ENCODE measurements around the gene PRSS53.

PRSS53 gene

DNA sequence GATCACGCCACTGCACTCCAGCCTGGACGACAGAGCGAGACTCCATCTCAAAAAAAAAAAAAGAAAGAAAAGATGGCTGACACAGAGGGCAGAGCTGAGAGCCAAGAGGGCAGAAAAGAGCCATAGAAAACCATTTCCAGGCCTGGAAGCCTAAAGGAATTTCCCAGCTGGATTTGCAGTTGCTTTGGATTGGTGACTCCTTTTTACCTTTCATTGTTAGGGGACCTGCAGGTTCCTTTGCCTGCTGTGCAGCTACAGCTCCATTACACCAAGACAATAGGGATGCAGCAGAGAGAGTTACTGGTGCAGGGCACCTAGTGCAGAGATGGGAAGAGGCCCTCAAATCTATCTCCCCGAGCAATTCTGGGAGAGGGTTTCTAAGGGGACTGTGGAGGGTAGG lies 33.1 kb downstream of the PRSS53 start:
- DNase-seq = no peak
- H3K4me3 ChIP-seq (ENCODE audit: low read depth, low read length) = no peak overlapping the region
- in situ Hi-C loops (cut with HindIII; ENCODE audit: low pct_ligation_motif_present, low sequenced_read_pairs) = no loop called here

DNA sequence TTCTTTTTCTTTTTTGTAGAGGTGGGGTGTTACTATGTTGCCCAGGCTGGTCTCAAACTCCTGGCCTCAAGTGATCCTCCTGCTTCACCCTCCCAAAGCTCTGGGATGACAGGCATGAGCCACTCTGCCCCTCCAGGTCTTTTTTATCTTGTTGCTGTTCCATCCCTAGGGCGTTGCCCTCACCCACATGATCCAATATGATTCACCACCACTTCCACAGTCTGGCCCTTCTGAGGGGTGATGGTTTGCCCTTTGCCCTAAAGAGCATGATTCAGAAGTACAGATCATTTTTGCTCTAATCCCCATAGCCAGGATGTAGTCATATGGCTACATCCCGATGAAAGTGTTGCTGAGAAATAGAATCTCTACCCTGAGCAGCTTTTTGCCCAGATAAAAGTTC lies 36.6 kb downstream of the PRSS53 start:
- no peaks in the 10 kb centered on the region for H3K36me3 ChIP-seq (replicated peaks)
- H3K4me3 ChIP-seq (ENCODE audit: low read depth, low read length) = no peak overlapping the region
- H3K27me3 ChIP-seq (replicated peaks) = no peaks in the 10 kb centered on the region
- TF ChIP-seq, protein P1, sequence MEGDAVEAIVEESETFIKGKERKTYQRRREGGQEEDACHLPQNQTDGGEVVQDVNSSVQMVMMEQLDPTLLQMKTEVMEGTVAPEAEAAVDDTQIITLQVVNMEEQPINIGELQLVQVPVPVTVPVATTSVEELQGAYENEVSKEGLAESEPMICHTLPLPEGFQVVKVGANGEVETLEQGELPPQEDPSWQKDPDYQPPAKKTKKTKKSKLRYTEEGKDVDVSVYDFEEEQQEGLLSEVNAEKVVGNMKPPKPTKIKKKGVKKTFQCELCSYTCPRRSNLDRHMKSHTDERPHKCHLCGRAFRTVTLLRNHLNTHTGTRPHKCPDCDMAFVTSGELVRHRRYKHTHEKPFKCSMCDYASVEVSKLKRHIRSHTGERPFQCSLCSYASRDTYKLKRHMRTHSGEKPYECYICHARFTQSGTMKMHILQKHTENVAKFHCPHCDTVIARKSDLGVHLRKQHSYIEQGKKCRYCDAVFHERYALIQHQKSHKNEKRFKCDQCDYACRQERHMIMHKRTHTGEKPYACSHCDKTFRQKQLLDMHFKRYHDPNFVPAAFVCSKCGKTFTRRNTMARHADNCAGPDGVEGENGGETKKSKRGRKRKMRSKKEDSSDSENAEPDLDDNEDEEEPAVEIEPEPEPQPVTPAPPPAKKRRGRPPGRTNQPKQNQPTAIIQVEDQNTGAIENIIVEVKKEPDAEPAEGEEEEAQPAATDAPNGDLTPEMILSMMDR (IDR thresholded peaks at IDR 0.05; ENCODE audit: low read depth, low read length, missing control alignments) = no peak
- in situ Hi-C loops (cut with HindIII; ENCODE audit: low pct_ligation_motif_present, low sequenced_read_pairs) = no loop called here
- peak; percentile 93 for DNase-seq
- H3K27ac ChIP-seq = peak overlapping the region; percentile 62

More for the DNA sequence above, 33.1 kb downstream of the PRSS53 start:
- peaks cover 7% of the 10 kb centered on the region for H3K36me3 ChIP-seq (replicated peaks)
- no peak overlapping the region for H3K27ac ChIP-seq
- no peaks in the 10 kb centered on the region for H3K27me3 ChIP-seq (replicated peaks)
- TF ChIP-seq, protein P1 (IDR thresholded peaks at IDR 0.05; ENCODE audit: low read depth, low read length, missing control alignments) = no peak

DNA sequence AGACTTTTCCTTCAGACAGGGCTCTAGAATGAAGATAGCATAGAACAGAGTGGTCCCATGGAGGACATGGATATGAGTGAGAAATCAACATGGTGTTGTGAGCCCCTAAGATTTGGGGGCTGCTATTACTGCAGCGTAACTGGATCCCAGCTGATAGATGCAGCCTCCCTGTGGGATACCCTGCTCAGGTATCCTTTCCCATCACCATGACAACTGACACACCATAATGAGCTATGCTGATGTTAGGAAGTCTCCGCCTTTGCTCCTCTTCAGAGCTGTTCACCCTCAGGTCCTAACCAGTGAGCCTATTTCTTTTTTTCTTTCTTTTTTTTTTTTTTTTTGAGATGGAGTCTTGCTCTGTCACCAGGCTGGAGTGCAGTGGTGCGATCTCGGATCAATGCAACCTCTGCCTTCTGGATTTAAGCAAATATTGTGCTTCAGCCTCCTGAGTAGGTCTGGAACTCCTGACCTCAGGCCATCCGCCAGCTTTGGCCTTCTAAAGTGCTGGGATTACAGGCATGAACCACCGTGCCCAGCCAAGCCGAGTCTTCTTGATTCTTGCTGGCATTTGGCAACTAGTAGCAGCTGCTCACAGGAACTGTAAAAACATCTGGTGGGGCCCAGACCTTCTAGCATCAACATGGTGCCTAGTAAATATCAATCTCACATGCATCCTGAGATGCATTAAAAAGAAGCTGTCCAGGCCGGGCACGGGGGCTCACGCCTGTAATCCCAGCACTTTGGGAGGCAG lies 38.3 kb downstream of the PRSS53 start:
- Histone ChIP-seq H3K27ac (no peak overlapping the region), H3K4me3 (ENCODE audit: low read depth, low read length) (no peak overlapping the region), H3K36me3 (replicated peaks) (no peaks in the 10 kb centered on the region), H3K27me3 (replicated peaks) (no peaks in the 10 kb centered on the region)
- in situ Hi-C loops (cut with HindIII; ENCODE audit: low pct_ligation_motif_present, low sequenced_read_pairs) = no loop called here
- DNase-seq = no peak
- TF ChIP-seq, protein P1 (IDR thresholded peaks at IDR 0.05; ENCODE audit: low read depth, low read length, missing control alignments) = no peak

DNA sequence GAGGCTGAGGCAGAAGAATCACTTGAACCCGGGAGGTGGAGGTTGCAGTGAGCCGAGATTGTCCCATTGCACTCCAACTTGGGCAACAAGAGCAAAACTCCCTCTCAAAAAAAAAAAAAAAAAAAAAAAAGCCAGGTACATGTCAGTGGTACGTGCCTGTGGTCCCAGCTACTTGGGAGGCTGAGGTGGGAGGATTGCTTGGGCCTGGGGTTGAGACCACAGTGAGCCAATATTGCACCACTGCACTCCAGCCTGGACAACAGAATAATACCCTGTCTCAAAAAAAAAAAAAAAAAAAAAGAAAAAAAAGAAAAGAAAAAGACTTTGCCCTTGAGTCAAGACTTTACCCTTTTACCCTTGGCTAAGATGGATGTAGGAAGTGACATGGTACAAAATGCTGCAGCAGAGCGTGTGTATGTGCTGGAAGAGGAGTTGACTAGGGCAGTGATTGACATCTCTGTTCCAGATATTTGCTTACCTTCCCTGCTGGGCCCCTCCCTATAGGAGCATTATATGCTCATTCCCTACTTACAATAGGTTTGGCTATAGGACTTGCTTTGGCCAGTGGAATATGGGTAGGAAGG lies 44.8 kb downstream of the PRSS53 start:
- in situ Hi-C loops (cut with HindIII; ENCODE audit: low pct_ligation_motif_present, low sequenced_read_pairs) = no loop called here
- Histone ChIP-seq H3K27me3 (replicated peaks) (no peaks in the 10 kb centered on the region), H3K4me3 (ENCODE audit: low read depth, low read length) (no peak overlapping the region), H3K27ac (no peak overlapping the region), H3K36me3 (replicated peaks) (peaks cover 20% of the 10 kb centered on the region)
- DNase-seq = no peak
- TF ChIP-seq, protein P1 (IDR thresholded peaks at IDR 0.05; ENCODE audit: low read depth, low read length, missing control alignments) = no peak

DNA sequence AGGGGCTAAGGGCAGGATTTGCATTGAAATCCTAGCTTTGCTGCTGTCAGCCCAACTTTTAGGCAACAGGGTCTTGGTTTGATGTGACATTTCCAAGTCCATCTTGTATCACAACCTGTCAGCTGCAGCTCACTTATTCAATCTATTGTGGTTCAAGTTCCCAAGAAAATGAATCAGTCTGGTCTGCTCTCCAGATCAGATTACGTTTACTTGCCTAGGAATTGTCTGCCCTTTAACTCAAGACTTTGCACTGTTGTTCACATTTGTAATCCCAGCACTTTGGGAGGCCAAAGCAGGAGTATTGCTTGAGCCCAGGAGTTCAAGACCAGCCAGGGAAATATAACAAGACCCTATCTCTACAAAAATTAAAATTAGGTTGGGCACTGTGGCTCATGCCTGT lies 45.4 kb downstream of the PRSS53 start:
- Histone ChIP-seq H3K4me3 (ENCODE audit: low read depth, low read length) (no peak overlapping the region), H3K36me3 (replicated peaks) (peaks cover 27% of the 10 kb centered on the region), H3K27ac (no peak overlapping the region), H3K27me3 (replicated peaks) (no peaks in the 10 kb centered on the region)
- TF ChIP-seq, protein P1 (IDR thresholded peaks at IDR 0.05; ENCODE audit: low read depth, low read length, missing control alignments) = no peak
- no peak for DNase-seq
- in situ Hi-C loops (cut with HindIII; ENCODE audit: low pct_ligation_motif_present, low sequenced_read_pairs) = no loop called here
